GM12865 (cell line): ENCODE data around the gene MON2.
"Not testable (repeated sequence)": the region's sequence is repeated elsewhere in the genome, so short reads cannot be mapped to it uniquely, and the experiment has no call there.

Experiments
- DNase-seq: peaks from one replicate; pipeline ENCODE4 v3.0.0; 2010; ENCODE audit warnings: low read depth
- H3K4me3 ChIP-seq: 2 replicates; pipeline ENCODE4 v1.5.1; 2011; ENCODE audit warnings: mild to moderate bottlenecking, low read depth, low read length, control low read depth
- CTCF ChIP-seq: IDR thresholded peaks from 2 replicates; pipeline ENCODE4 v1.5.1; 2011; ENCODE audit warnings: low read length, control low read depth, low read depth, inconsistent platforms; ENCODE audit not compliant: insufficient read depth; ENCODE audit errors: missing control alignments

The MON2 gene

GRCh38 chr12:62482769-62483168, 16.1 kb downstream of the MON2 start:
- no peak for DNase-seq
- no peak for TF ChIP-seq CTCF
- no peak overlapping the region for H3K4me3 ChIP-seq

- peak; percentile 1 for DNase-seq
- TF ChIP-seq CTCF: no peak
- no peak overlapping the region for H3K4me3 ChIP-seq
Observed at GRCh38 chr12:62484233-62484632, 17.6 kb downstream of the MON2 start.

- no peak for TF ChIP-seq CTCF
- no peak overlapping the region for H3K4me3 ChIP-seq
- no peak for DNase-seq
Observed at GRCh38 chr12:62505786-62506185, 39.2 kb downstream of the MON2 start.

GRCh38 chr12:62512901-62513300, 46.3 kb downstream of the MON2 start:
- TF ChIP-seq CTCF: no peak
- no peak overlapping the region for H3K4me3 ChIP-seq
- DNase-seq: no peak

- not testable (repeated sequence) for DNase-seq, H3K4me3 ChIP-seq
Observed at GRCh38 chr12:62514080-62514479, 47.5 kb downstream of the MON2 start.

GRCh38 chr12:62516927-62517326, 50.3 kb downstream of the MON2 start:
- no peak overlapping the region for H3K4me3 ChIP-seq
- DNase-seq: no peak
- TF ChIP-seq CTCF: no peak

- no peak overlapping the region for H3K4me3 ChIP-seq
- no peak for DNase-seq
- TF ChIP-seq CTCF: no peak
Observed at GRCh38 chr12:62517887-62518286, 51.3 kb downstream of the MON2 start.
